Body of pancreas (tissue), 4 donors: ENCODE results near the gene SMCHD1.

Source experiments
- POLR2A ChIP-seq, 3 donors: fragments of 450-650 bp; IDR thresholded peaks; one replicate each; pipeline ENCODE4 v1.6.1; 2016; ENCODE audit warnings: antibody characterized with exemption in 3 of 3, mild to moderate bottlenecking in 2 of 3
- TF ChIP-seq, protein P1 (sequence below), 7 experiments: fragments of 450-650 bp in 4 of 7; fragments of 200-600 bp in 3 of 7; sonication (generic) in 3 of 7; IDR thresholded peaks; one replicate each; pipeline ENCODE4 v1.5.1; 2016 to 2019; ENCODE audit warnings: antibody characterized with exemption in 7 of 7

DNA sequence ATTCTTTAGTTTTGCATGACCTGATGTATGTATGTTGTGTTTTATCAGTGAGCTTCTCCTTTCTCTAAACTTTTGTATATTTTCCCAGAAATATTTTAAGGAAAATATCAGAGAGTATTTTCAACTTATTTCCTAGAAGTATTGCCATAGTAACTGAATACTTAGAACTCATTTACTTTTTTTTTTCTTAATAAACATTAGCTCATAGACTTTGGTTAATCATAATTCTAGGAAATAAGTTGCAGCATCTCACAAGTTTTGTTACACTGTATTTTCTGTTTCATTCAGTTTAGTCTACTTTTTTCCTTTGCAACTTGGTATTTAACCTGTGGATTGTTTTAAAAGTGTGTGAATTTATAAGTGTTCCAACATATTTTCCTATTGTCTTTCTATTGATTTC lies 27.5 kb downstream of the SMCHD1 start:
- TF ChIP-seq, protein P1, sequence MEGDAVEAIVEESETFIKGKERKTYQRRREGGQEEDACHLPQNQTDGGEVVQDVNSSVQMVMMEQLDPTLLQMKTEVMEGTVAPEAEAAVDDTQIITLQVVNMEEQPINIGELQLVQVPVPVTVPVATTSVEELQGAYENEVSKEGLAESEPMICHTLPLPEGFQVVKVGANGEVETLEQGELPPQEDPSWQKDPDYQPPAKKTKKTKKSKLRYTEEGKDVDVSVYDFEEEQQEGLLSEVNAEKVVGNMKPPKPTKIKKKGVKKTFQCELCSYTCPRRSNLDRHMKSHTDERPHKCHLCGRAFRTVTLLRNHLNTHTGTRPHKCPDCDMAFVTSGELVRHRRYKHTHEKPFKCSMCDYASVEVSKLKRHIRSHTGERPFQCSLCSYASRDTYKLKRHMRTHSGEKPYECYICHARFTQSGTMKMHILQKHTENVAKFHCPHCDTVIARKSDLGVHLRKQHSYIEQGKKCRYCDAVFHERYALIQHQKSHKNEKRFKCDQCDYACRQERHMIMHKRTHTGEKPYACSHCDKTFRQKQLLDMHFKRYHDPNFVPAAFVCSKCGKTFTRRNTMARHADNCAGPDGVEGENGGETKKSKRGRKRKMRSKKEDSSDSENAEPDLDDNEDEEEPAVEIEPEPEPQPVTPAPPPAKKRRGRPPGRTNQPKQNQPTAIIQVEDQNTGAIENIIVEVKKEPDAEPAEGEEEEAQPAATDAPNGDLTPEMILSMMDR (IDR thresholded peaks at IDR 0.05): no peak
- no peak for TF ChIP-seq POLR2A (IDR thresholded peaks at IDR 0.05)
